HepG2 (cell line): ENCODE measurements around the gene ANKAR. TPM values are rescaled to one million over a fixed set of nuclear protein-coding genes. Genes with fewer than 3 reads are reported as not detected.
A peak's percentile ranks its signal among the peaks of the same experiment; 100 is the strongest.

Experiments
- CCAR2 ChIP-seq: fragments of 200-400 bp; formaldehyde crosslinking; optimal IDR thresholded peaks from 2 replicates; pipeline ENCODE3; 2018; ENCODE audit warnings: low read depth, mild to moderate bottlenecking, low read length, moderate library complexity
- EEA1 ChIP-seq: sonication (generic); formaldehyde crosslinking; IDR thresholded peaks from 2 replicates; pipeline ENCODE4 v1.5.1; 2020; ENCODE audit warnings: mild to moderate bottlenecking, missing genetic modification reagents, borderline replicate concordance
- EHMT2 ChIP-seq: fragments of 200-600 bp; sonication (generic); IDR thresholded peaks from 2 replicates; pipeline ENCODE4 v1.7.0; 2017; ENCODE audit warnings: antibody characterized with exemption, low read depth, low read length, borderline replicate concordance
- FOSL1 ChIP-seq: sonication (generic); formaldehyde crosslinking; IDR thresholded peaks from 2 replicates; pipeline ENCODE4 v1.9.0; 2021; ENCODE audit warnings: missing genetic modification reagents, borderline replicate concordance
- FOXC1 ChIP-seq: sonication (generic); formaldehyde crosslinking; IDR thresholded peaks from 2 replicates; pipeline ENCODE4 v1.8.0; 2022; ENCODE audit warnings: mild to moderate bottlenecking, missing genetic modification reagents, borderline replicate concordance
- KDM5B ChIP-seq: sonication (generic); formaldehyde crosslinking; IDR thresholded peaks from 2 replicates; pipeline ENCODE4 v1.4.0; 2020; ENCODE audit warnings: missing genetic modification reagents, mild to moderate bottlenecking, borderline replicate concordance
- KLF9 ChIP-seq: IDR thresholded peaks from 2 replicates; pipeline ENCODE4 v1.6.1; 2016; ENCODE audit warnings: low read depth
- MBNL3 ChIP-seq: fragments of 250-450 bp; sonication (Bioruptor Pico); conservative IDR thresholded peaks from 2 replicates; pipeline ENCODE4 v1.8.0; 2022; ENCODE audit warnings: mild to moderate bottlenecking, inconsistent platforms
- NPAS2 ChIP-seq: sonication (generic); formaldehyde crosslinking; IDR thresholded peaks from 2 replicates; pipeline ENCODE4 v1.8.0; 2022; ENCODE audit warnings: mild to moderate bottlenecking, missing genetic modification reagents, borderline replicate concordance
- PHF5A ChIP-seq: IDR thresholded peaks from one replicate; pipeline ENCODE4 v1.6.1; 2018; ENCODE audit warnings: low read depth, missing genetic modification reagents; ENCODE audit not compliant: unreplicated experiment
- RBFOX2 ChIP-seq: fragments of 200-400 bp; formaldehyde crosslinking; IDR thresholded peaks from 2 replicates; pipeline ENCODE4 v1.6.1; 2017; ENCODE audit warnings: low read depth, mild to moderate bottlenecking, low read length
- RELA ChIP-seq: sonication (generic); formaldehyde crosslinking; IDR thresholded peaks from 2 replicates; pipeline ENCODE4 v1.4.0; 2020; ENCODE audit warnings: missing genetic modification reagents
- RNF2 ChIP-seq: fragments of 450-650 bp; conservative IDR thresholded peaks from 2 replicates; pipeline ENCODE4 v1.6.1; 2016; ENCODE audit warnings: low read depth
- SKI ChIP-seq: fragments of 450-650 bp; IDR thresholded peaks from one replicate; pipeline ENCODE4 v1.6.1; 2018; ENCODE audit warnings: mild to moderate bottlenecking; ENCODE audit not compliant: partially characterized antibody
- SP5 ChIP-seq: IDR thresholded peaks from 2 replicates; pipeline ENCODE4 v1.6.1; 2016; ENCODE audit warnings: low read depth, borderline replicate concordance
- ZFP37 ChIP-seq: sonication (generic); formaldehyde crosslinking; IDR thresholded peaks from 2 replicates; pipeline ENCODE4 v1.4.0; 2020; ENCODE audit warnings: missing genetic modification reagents, borderline replicate concordance
- ZNF563 ChIP-seq: sonication (generic); formaldehyde crosslinking; IDR thresholded peaks from 2 replicates; pipeline ENCODE4 v1.8.0; 2022; ENCODE audit warnings: mild to moderate bottlenecking, moderate library complexity, missing genetic modification reagents
- polyA plus RNA-seq, 8 experiments: library from polyadenylated mRNA; depleted of rRNA in 3 of 8; stranded (reverse) in 7 of 8; unstranded in 1 of 8; fragments of >200 nt; fragmentation: Illumina TruSeq in 4 of 8; extraction: Trizol in 4 of 8; gene quantifications; 2 replicates each; pipeline versions ENCODE4 v1.2.1 to v1.2.3, GENCODE V29; 2011 to 2016; ENCODE audit warnings: low read depth in 4 of 8, missing spikeins in 1 of 8, mixed read lengths in 1 of 8; ENCODE audit not compliant: insufficient read depth in 1 of 8
- total RNA-seq, 5 experiments: library from RNA; depleted of rRNA; stranded (reverse); fragments of >200 nt; fragmentation: Illumina TruSeq; extraction: Trizol; gene quantifications; 2 replicates each; pipeline ENCODE4 v1.2.3, GENCODE V29; 2016; ENCODE audit warnings: low read depth in 1 of 5
- TF ChIP-seq, protein P1 (sequence below): sonication (generic); formaldehyde crosslinking; IDR thresholded peaks from 2 replicates; pipeline ENCODE4 v1.9.0; 2021; ENCODE audit warnings: missing genetic modification reagents, mild to moderate bottlenecking, borderline replicate concordance
- TF ChIP-seq, protein P2 (sequence below): sonication (generic); formaldehyde crosslinking; IDR thresholded peaks from 2 replicates; pipeline ENCODE4 v1.4.0; 2020; ENCODE audit warnings: missing genetic modification reagents
- TF ChIP-seq, protein P3 (sequence below): sonication (generic); formaldehyde crosslinking; IDR thresholded peaks from 2 replicates; pipeline ENCODE4 v1.5.1; 2020; ENCODE audit warnings: missing genetic modification reagents, mild to moderate bottlenecking, borderline replicate concordance
- TF ChIP-seq, protein P4 (sequence below): IDR thresholded peaks from 2 replicates; pipeline ENCODE4 v1.4.0; 2020; ENCODE audit warnings: mild to moderate bottlenecking, missing genetic modification reagents
- TF ChIP-seq, protein P5 (sequence below): IDR thresholded peaks from 2 replicates; pipeline ENCODE4 v1.6.1; 2012; ENCODE audit warnings: low read depth, low read length, improper control_type of control experiment

ANKAR gene
- total and polyA plus RNA-seq, 2 of the 13 experiments (the other 11 are each of a cell fraction or from before 2014, with no cell fraction given): 3.6 to 5.0 TPM

DNA sequence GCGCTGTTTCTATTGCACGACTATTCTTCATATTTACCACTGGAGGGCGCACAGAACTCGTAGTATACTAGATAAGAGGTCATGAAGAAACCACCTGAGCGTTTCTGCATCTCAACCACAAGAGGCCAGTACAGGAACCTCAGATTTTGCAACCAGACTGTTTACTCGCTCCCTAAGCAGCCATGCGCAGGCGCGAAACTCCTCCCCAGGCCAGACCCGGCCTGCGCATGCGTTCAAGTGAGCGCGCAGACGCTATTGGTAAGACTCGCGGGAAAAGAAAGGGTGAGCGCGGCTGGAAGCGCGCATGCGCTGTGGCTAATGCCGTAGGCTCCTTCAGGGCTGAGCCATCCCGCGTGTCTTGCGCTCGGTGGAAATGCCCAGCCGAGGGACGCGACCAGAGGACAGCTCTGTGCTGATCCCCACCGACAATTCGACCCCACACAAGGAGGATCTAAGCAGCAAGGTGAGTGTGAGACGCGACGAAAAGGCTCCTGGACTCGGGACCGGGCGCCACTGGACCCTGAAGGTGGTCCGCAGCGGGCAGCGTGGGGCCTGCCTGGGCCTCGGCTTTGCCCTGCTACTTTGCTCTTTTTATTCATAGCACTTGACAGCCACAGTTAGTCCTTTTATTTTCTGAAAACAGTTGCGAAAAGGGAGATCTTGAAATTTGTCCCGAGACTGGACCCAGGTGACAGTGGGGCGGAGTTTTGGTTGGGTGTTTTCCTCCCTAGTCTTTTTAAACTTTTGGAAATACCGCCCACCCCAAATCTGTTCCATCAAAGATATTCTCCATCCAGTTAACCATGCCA, 13.1 kb upstream of the ANKAR start, which contains the start of gene ASNSD1 (continued):
- TF ChIP-seq EEA1 (CRISPR knock-in tag) (no peak), ZNF563 (CRISPR knock-in tag) (no peak; the same call in 1 of the 2 replicates), SP5 (CRISPR knock-in tag) (peak; percentile 55), EHMT2 (no peak), RELA (CRISPR knock-in tag) (no peak; the same call in 1 of the 2 replicates), ZFP37 (CRISPR knock-in tag) (no peak; the same call in 1 of the 2 replicates), RNF2 (peak; percentile 91), RBFOX2 (peak; percentile 95), CCAR2 (no peak), NPAS2 (no peak), KLF9 (CRISPR knock-in tag) (peak; percentile 86; the same call in 1 of the 2 replicates), PHF5A (CRISPR knock-in tag) (peak; percentile 74), SKI (peak; percentile 31), FOXC1 (CRISPR knock-in tag) (peak; percentile 91), FOSL1 (CRISPR knock-in tag) (no peak), KDM5B (peak; percentile 97), MBNL3 (CRISPR knock-in tag) (no peak; the same call in 1 of the 2 replicates)
- TF ChIP-seq, protein P1, sequence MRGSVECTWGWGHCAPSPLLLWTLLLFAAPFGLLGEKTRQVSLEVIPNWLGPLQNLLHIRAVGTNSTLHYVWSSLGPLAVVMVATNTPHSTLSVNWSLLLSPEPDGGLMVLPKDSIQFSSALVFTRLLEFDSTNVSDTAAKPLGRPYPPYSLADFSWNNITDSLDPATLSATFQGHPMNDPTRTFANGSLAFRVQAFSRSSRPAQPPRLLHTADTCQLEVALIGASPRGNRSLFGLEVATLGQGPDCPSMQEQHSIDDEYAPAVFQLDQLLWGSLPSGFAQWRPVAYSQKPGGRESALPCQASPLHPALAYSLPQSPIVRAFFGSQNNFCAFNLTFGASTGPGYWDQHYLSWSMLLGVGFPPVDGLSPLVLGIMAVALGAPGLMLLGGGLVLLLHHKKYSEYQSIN (CRISPR knock-in tag): no peak
- TF ChIP-seq, protein P2, sequence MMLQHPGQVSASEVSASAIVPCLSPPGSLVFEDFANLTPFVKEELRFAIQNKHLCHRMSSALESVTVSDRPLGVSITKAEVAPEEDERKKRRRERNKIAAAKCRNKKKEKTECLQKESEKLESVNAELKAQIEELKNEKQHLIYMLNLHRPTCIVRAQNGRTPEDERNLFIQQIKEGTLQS (CRISPR knock-in tag): no peak; the same call in 1 of the 2 replicates
- TF ChIP-seq, protein P3, sequence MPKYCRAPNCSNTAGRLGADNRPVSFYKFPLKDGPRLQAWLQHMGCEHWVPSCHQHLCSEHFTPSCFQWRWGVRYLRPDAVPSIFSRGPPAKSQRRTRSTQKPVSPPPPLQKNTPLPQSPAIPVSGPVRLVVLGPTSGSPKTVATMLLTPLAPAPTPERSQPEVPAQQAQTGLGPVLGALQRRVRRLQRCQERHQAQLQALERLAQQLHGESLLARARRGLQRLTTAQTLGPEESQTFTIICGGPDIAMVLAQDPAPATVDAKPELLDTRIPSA (CRISPR knock-in tag): peak; percentile 63; the same call in 1 of the 2 replicates
- TF ChIP-seq, protein P4, sequence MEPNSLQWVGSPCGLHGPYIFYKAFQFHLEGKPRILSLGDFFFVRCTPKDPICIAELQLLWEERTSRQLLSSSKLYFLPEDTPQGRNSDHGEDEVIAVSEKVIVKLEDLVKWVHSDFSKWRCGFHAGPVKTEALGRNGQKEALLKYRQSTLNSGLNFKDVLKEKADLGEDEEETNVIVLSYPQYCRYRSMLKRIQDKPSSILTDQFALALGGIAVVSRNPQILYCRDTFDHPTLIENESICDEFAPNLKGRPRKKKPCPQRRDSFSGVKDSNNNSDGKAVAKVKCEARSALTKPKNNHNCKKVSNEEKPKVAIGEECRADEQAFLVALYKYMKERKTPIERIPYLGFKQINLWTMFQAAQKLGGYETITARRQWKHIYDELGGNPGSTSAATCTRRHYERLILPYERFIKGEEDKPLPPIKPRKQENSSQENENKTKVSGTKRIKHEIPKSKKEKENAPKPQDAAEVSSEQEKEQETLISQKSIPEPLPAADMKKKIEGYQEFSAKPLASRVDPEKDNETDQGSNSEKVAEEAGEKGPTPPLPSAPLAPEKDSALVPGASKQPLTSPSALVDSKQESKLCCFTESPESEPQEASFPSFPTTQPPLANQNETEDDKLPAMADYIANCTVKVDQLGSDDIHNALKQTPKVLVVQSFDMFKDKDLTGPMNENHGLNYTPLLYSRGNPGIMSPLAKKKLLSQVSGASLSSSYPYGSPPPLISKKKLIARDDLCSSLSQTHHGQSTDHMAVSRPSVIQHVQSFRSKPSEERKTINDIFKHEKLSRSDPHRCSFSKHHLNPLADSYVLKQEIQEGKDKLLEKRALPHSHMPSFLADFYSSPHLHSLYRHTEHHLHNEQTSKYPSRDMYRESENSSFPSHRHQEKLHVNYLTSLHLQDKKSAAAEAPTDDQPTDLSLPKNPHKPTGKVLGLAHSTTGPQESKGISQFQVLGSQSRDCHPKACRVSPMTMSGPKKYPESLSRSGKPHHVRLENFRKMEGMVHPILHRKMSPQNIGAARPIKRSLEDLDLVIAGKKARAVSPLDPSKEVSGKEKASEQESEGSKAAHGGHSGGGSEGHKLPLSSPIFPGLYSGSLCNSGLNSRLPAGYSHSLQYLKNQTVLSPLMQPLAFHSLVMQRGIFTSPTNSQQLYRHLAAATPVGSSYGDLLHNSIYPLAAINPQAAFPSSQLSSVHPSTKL: peak; percentile 47; the same call in 1 of the 2 replicates
- TF ChIP-seq, protein P5, sequence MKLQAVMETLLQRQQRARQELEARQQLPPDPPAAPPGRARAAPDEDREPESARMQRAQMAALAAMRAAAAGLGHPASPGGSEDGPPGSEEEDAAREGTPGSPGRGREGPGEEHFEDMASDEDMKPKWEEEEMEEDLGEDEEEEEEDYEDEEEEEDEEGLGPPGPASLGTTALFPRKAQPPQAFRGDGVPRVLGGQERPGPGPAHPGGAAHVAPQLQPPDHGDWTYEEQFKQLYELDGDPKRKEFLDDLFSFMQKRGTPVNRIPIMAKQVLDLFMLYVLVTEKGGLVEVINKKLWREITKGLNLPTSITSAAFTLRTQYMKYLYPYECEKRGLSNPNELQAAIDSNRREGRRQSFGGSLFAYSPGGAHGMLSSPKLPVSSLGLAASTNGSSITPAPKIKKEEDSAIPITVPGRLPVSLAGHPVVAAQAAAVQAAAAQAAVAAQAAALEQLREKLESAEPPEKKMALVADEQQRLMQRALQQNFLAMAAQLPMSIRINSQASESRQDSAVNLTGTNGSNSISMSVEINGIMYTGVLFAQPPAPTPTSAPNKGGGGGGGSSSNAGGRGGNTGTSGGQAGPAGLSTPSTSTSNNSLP: peak; percentile 98
